Mesendoderm (in vitro differentiated cells): ENCODE results near the gene GSTM5.
"Not testable (repeated sequence)": the region's sequence is repeated elsewhere in the genome, so short reads cannot be mapped to it uniquely, and the experiment has no call there.

ENCODE experiments used
- DNase-seq: peaks from one replicate; pipeline ENCODE4 v3.0.0; 2013
- H2AK5ac ChIP-seq: 2 replicates; pipeline ENCODE4 v1.6.1; 2013; ENCODE audit warnings: low read length, inconsistent platforms
- H2BK120ac ChIP-seq: 2 replicates; pipeline ENCODE4 v1.6.1; 2013; ENCODE audit warnings: low read depth, mild to moderate bottlenecking, low read length, moderate library complexity, mixed read lengths
- H2BK15ac ChIP-seq: replicated peaks from 2 replicates; pipeline ENCODE4 v1.6.1; 2013; ENCODE audit warnings: low read depth, mild to moderate bottlenecking, moderate library complexity
- H2BK5ac ChIP-seq: 2 replicates; pipeline ENCODE4 v1.6.1; 2013; ENCODE audit warnings: low read length, inconsistent platforms
- H3K18ac ChIP-seq: 2 replicates; pipeline ENCODE4 v1.6.1; 2013; ENCODE audit warnings: mild to moderate bottlenecking, low read length, mixed read lengths
- H3K23ac ChIP-seq: one replicate; pipeline ENCODE4 v1.6.1; 2013; ENCODE audit warnings: low read length
- H3K27ac ChIP-seq: 2 replicates; pipeline ENCODE4 v1.5.1; 2013; ENCODE audit warnings: low read depth, mild to moderate bottlenecking, inconsistent platforms, low read length, moderate library complexity
- H3K27me3 ChIP-seq: 2 replicates; pipeline ENCODE4 v1.6.1; 2013; ENCODE audit warnings: low read length, control low read depth, mild to moderate bottlenecking, inconsistent platforms; ENCODE audit not compliant: insufficient read depth, poor library complexity
- H3K36me3 ChIP-seq: 2 replicates; pipeline ENCODE4 v1.6.1; 2013; ENCODE audit warnings: low read length, inconsistent platforms; ENCODE audit not compliant: control insufficient read depth, insufficient read depth
- H3K4ac ChIP-seq: one replicate; pipeline ENCODE4 v1.6.1; 2013; ENCODE audit warnings: low read depth, mild to moderate bottlenecking, low read length, moderate library complexity
- H3K4me1 ChIP-seq: 2 replicates; pipeline ENCODE4 v1.6.1; 2013; ENCODE audit warnings: low read depth, low read length, inconsistent platforms; ENCODE audit not compliant: control insufficient read depth
- H3K4me2 ChIP-seq: 2 replicates; pipeline ENCODE4 v1.6.1; 2013; ENCODE audit warnings: low read length
- H3K4me3 ChIP-seq: 2 replicates; pipeline ENCODE4 v1.5.1; 2013; ENCODE audit warnings: mild to moderate bottlenecking, low read length
- H3K56ac ChIP-seq: one replicate; pipeline ENCODE4 v1.6.1; 2013; ENCODE audit warnings: low read length
- H3K79me1 ChIP-seq: 2 replicates; pipeline ENCODE4 v1.6.1; 2013; ENCODE audit warnings: low read length, inconsistent platforms
- H3K79me2 ChIP-seq: 2 replicates; pipeline ENCODE4 v1.6.1; 2013; ENCODE audit warnings: mild to moderate bottlenecking, low read length; ENCODE audit not compliant: control insufficient read depth, insufficient read depth
- H3K9ac ChIP-seq: 2 replicates; pipeline ENCODE4 v1.6.1; 2013; ENCODE audit warnings: low read length, inconsistent platforms
- H4K5ac ChIP-seq: one replicate; pipeline ENCODE4 v1.6.1; 2013; ENCODE audit warnings: low read length
- H4K8ac ChIP-seq: one replicate; pipeline ENCODE4 v1.6.1; 2013; ENCODE audit warnings: low read depth, mild to moderate bottlenecking, control low read depth, low read length, moderate library complexity
- WGBS: extraction: QIAGEN DNeasy Blood & Tissue Kit; methylation state at CpG from one replicate; pipeline ENCODE4 v1.1.7; 2013; ENCODE audit warnings: low lambda C conversion rate, missing lambda C conversion rate; ENCODE audit not compliant: insufficient coverage; ENCODE audit errors: extremely low coverage; 5-methylcytosine and 5-hydroxymethylcytosine counted together

The GSTM5 gene

DNA sequence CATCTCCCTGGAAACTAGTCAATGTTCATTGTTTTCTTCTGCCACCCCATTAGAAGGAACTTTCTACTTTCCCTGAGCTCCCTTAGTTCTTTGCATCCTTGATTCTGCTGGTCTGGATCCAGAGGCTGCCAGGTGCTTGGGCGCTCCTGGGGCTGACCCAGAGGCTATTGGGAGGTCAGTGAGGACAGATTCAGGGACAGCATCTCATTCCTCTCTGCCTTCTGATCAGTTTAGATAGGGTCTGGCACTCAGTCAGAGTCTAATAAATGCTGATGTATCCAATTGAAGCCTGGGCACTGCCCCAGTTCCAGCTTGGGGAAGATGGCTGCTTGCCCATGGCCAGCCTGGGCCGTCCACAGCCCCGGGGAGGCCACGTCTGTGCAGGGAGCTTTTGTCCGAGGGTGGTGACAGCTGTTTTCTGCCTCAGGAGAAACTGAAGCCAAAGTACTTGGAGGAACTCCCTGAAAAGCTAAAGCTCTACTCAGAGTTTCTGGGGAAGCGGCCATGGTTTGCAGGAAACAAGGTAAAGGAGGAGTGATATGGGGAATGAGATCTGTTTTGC, 22.1 kb upstream of the GSTM5 start:
- H3K9ac ChIP-seq = no peak overlapping the region
- no peak overlapping the region for H3K4ac ChIP-seq
- H2BK5ac ChIP-seq = no peak overlapping the region
- no peak overlapping the region for H4K5ac ChIP-seq
- H3K4me3 ChIP-seq = no peak overlapping the region
- H2AK5ac ChIP-seq = no peak overlapping the region
- no peaks in the 10 kb centered on the region for H3K27me3 ChIP-seq
- H3K79me1 ChIP-seq = no peaks in the 10 kb centered on the region
- H3K79me2 ChIP-seq = no peaks in the 10 kb centered on the region
- WGBS = no CpG with 5 or more reads among the region's 6 CpGs
- no peak overlapping the region for H3K4me2 ChIP-seq
- H3K23ac ChIP-seq = no peak overlapping the region
- no peak overlapping the region for H3K18ac ChIP-seq
- H3K27ac ChIP-seq = no peak overlapping the region
- no peaks in the 10 kb centered on the region for H3K4me1 ChIP-seq
- no peak overlapping the region for H2BK15ac ChIP-seq
- no peaks in the 10 kb centered on the region for H3K36me3 ChIP-seq
- H3K56ac ChIP-seq = no peak overlapping the region
- no peak overlapping the region for H2BK120ac ChIP-seq
- no peak for DNase-seq
- no peak overlapping the region for H4K8ac ChIP-seq

- no peaks in the 10 kb centered on the region for H3K79me2 ChIP-seq
- H3K23ac ChIP-seq = no peak overlapping the region
- H2BK120ac ChIP-seq = no peak overlapping the region
- no peak overlapping the region for H3K27ac ChIP-seq
- H3K9ac ChIP-seq = no peak overlapping the region
- DNase-seq = no peak
- H2BK15ac ChIP-seq = no peak overlapping the region
- H3K4me1 ChIP-seq = no peaks in the 10 kb centered on the region
- H3K79me1 ChIP-seq = no peaks in the 10 kb centered on the region
- H2BK5ac ChIP-seq = no peak overlapping the region
- no peak overlapping the region for H3K18ac ChIP-seq
- no peak overlapping the region for H2AK5ac ChIP-seq
- H3K4ac ChIP-seq = no peak overlapping the region
- H3K4me3 ChIP-seq = no peak overlapping the region
- H4K5ac ChIP-seq = no peak overlapping the region
- no peaks in the 10 kb centered on the region for H3K27me3 ChIP-seq
- H3K36me3 ChIP-seq = no peaks in the 10 kb centered on the region
- no peak overlapping the region for H3K4me2 ChIP-seq
- H3K56ac ChIP-seq = no peak overlapping the region
- no CpG with 5 or more reads among the region's 6 CpGs for WGBS
- no peak overlapping the region for H4K8ac ChIP-seq
Observed at GRCh38 chr1:109691759-109692158, 20.3 kb upstream of the GSTM5 start.

DNA sequence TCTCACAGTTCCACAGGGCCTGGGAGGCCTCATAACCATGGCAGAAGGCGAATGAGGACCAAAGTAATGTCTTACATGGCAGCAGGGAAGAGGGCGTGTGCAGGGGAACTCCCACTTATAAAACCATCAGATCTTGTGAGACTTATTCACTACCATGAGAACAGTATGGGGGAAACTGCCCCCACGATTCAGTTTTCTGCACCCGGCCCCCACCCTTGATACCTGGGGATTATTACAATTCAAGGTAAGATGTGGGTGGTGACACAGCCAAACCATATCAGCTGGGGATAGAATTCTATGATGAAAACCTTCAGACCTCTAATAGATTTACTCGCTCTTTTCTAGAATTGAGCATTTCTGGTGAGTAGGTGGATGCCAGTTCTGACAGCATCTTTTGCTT, 17.7 kb upstream of the GSTM5 start:
- not testable (repeated sequence) for DNase-seq, H3K79me2 ChIP-seq, H3K4me3 ChIP-seq, H3K79me1 ChIP-seq, H4K8ac ChIP-seq, H3K36me3 ChIP-seq, H3K4me1 ChIP-seq, H3K23ac ChIP-seq, H2BK5ac ChIP-seq, H3K4ac ChIP-seq, H3K56ac ChIP-seq, H4K5ac ChIP-seq, H3K27me3 ChIP-seq, H3K9ac ChIP-seq, H3K18ac ChIP-seq, H2AK5ac ChIP-seq, H2BK15ac ChIP-seq, H2BK120ac ChIP-seq, H3K27ac ChIP-seq, H3K4me2 ChIP-seq
- WGBS = no CpG with 5 or more reads among the region's 5 CpGs

GRCh38 chr1:109695138-109695537, 16.9 kb upstream of the GSTM5 start:
- not testable (repeated sequence) for H2BK120ac ChIP-seq, H3K4ac ChIP-seq, H3K9ac ChIP-seq, H3K27me3 ChIP-seq, H3K23ac ChIP-seq, H3K4me2 ChIP-seq, H4K5ac ChIP-seq, H4K8ac ChIP-seq, H3K27ac ChIP-seq, H2BK5ac ChIP-seq, H2AK5ac ChIP-seq, H3K79me1 ChIP-seq, H3K79me2 ChIP-seq, H3K56ac ChIP-seq, H3K18ac ChIP-seq, H2BK15ac ChIP-seq, H3K4me3 ChIP-seq, H3K4me1 ChIP-seq, H3K36me3 ChIP-seq, DNase-seq
- WGBS = no CpG with 5 or more reads among the region's 3 CpGs

GRCh38 chr1:109697066-109697465, 15.0 kb upstream of the GSTM5 start:
- Histone ChIP-seq H3K27ac (no peak overlapping the region), H3K4me2 (no peak overlapping the region), H3K4me1 (no peaks in the 10 kb centered on the region), H3K4me3 (no peak overlapping the region), H3K27me3 (no peaks in the 10 kb centered on the region), H3K9ac (no peak overlapping the region), H3K4ac (no peak overlapping the region), H3K23ac (no peak overlapping the region), H3K79me2 (no peaks in the 10 kb centered on the region), H3K18ac (no peak overlapping the region), H2AK5ac (no peak overlapping the region), H4K5ac (no peak overlapping the region), H4K8ac (no peak overlapping the region), H3K56ac (no peak overlapping the region), H2BK120ac (no peak overlapping the region), H2BK5ac (no peak overlapping the region), H3K36me3 (no peaks in the 10 kb centered on the region), H2BK15ac (no peak overlapping the region), H3K79me1 (no peaks in the 10 kb centered on the region)
- no peak for DNase-seq
- WGBS = no CpG with 5 or more reads among the region's 4 CpGs

DNA sequence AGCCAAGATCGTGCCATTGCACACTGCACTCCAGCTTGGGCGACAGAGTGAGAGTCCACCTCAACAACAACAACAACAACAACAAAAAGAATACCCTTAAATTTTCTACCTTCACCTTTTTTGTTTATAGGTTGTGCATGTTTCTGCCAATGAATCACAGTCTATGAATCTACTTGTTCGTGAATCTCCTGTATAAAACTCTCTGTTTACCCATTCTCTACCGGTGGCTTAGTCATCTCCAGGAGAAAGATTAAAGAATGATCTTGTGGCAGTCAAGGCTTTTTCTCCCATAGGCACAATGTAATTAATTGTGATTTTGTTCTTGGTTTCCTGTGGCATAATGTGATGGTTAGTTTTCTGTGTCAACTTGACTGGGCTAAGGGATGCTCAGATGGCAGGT, 14.2 kb upstream of the GSTM5 start:
- H3K56ac ChIP-seq, H2AK5ac ChIP-seq, H2BK5ac ChIP-seq, H3K79me1 ChIP-seq, H3K18ac ChIP-seq, H3K27me3 ChIP-seq, H3K27ac ChIP-seq, DNase-seq, H3K36me3 ChIP-seq, H3K23ac ChIP-seq, H3K4me3 ChIP-seq, H3K9ac ChIP-seq, H2BK120ac ChIP-seq, H4K5ac ChIP-seq, H3K79me2 ChIP-seq, H3K4me2 ChIP-seq, H3K4me1 ChIP-seq, H2BK15ac ChIP-seq, H4K8ac ChIP-seq, H3K4ac ChIP-seq: not testable (repeated sequence)
- no CpG with 5 or more reads among the region's 4 CpGs for WGBS
